HepG2 (cell line): ENCODE data around the gene MYL3. TPM values are rescaled to one million over a fixed set of nuclear protein-coding genes. Genes with fewer than 3 reads are reported as not detected.

Source experiments
- ATAC-seq: fragments of 200-7000 bp; cut with Tn5 transposase; 3 replicates; pipeline ENCODE4 v1.9.1; 2020; ENCODE audit warnings: mild to moderate bottlenecking, moderate library complexity
- BruUV-seq: library from RNA; stranded (reverse); fragments of 400-500 nt; replicated peaks from 2 replicates; lab custom pipeline; 2021; lab: Mats Ljungman, UMichigan
- CTCF ChIA-PET: fragments of 300-600 bp; formaldehyde crosslinking; extraction: SDS; loops from one replicate; lab custom pipeline; 2021; ENCODE audit warnings: low total read pairs, inconsistent platforms, low intra/inter-chr PET ratio; lab: Yijun Ruan, JAX
- POLR2A ChIA-PET: fragments of 350-600 bp; sonication (Branson Sonifier 250); formaldehyde crosslinking; loops from one replicate; lab custom pipeline; 2020; ENCODE audit warnings: antibody characterized with exemption, inconsistent platforms; lab: Yijun Ruan, JAX
- DNase-seq: peaks from one replicate; pipeline ENCODE4 v3.0.0-alpha.2; 2015; ENCODE audit warnings: low spot score
- FAIRE-seq: peaks from 3 replicates; lab custom pipeline; 2011; peaks lifted over from hg19 to GRCh38; lab: Jason Lieb, UNC
- H2AFZ ChIP-seq: one replicate; pipeline ENCODE4 v1.6.1; 2011; ENCODE audit warnings: low read length, inconsistent platforms
- H3K27ac ChIP-seq: fragments of 300-600 bp; 3 replicates; pipeline ENCODE4 v1.8.0; 2011; ENCODE audit warnings: mixed run types, mild to moderate bottlenecking, mixed read lengths, low read length, inconsistent platforms; ENCODE audit not compliant: insufficient read depth; ENCODE audit errors: extremely low read length
- H3K27me3 ChIP-seq, 2 experiments: fragments of 200-600 bp in 1 of 2; 2 replicates in 1 of 2; 3 replicates in 1 of 2; pipeline versions ENCODE4 v1.6.0 to v1.8.0; 2011; ENCODE audit warnings: low read length in 2 of 2, mild to moderate bottlenecking in 2 of 2, moderate library complexity in 2 of 2, inconsistent platforms in 1 of 2; ENCODE audit not compliant: insufficient read depth in 2 of 2, control insufficient read depth in 1 of 2
- H3K36me3 ChIP-seq, 2 experiments: fragments of 200-600 bp in 1 of 2; replicated peaks in 1 of 2; 2 replicates in 1 of 2; 3 replicates in 1 of 2; pipeline versions ENCODE4 v1.5.1 to v1.8.0; 2011; ENCODE audit warnings: low read length in 2 of 2, inconsistent platforms in 1 of 2; ENCODE audit not compliant: insufficient read depth in 2 of 2, control insufficient read depth in 1 of 2
- H3K4me1 ChIP-seq: 2 replicates; pipeline ENCODE4 v1.5.1; 2012; ENCODE audit warnings: low read length, inconsistent platforms; ENCODE audit not compliant: insufficient read depth
- H3K4me2 ChIP-seq: 2 replicates; pipeline ENCODE4 v1.6.0; 2011; ENCODE audit warnings: low read depth, low read length, inconsistent platforms
- H3K4me3 ChIP-seq, 3 experiments: fragments of 200-600 bp in 1 of 3; sonication (generic), shearing (Covaris generic) in 1 of 3; replicated peaks in 1 of 3; 2 replicates each; pipeline ENCODE4 v1.5.1; 2011 to 2016; ENCODE audit warnings: low read length in 3 of 3, inconsistent platforms in 2 of 3, low read depth in 2 of 3, mild to moderate bottlenecking in 2 of 3, control low read depth in 1 of 3, mixed read lengths in 1 of 3; ENCODE audit not compliant: insufficient read depth in 1 of 3
- H3K79me2 ChIP-seq: one replicate; pipeline ENCODE4 v1.6.1; 2011; ENCODE audit warnings: low read length, inconsistent platforms; ENCODE audit not compliant: insufficient read depth
- H3K9ac ChIP-seq: 2 replicates; pipeline ENCODE4 v1.6.0; 2011; ENCODE audit warnings: mild to moderate bottlenecking, low read depth, low read length, inconsistent platforms; ENCODE audit not compliant: insufficient read depth
- H3K9me3 ChIP-seq: 2 replicates; pipeline ENCODE4 v1.5.1; 2012; ENCODE audit warnings: mild to moderate bottlenecking, low read length
- H4K20me1 ChIP-seq: 2 replicates; pipeline ENCODE4 v1.6.0; 2011; ENCODE audit warnings: inconsistent platforms, mild to moderate bottlenecking, low read length, moderate library complexity; ENCODE audit not compliant: insufficient read depth
- HNRNPL ChIP-seq: fragments of 200-400 bp; formaldehyde crosslinking; IDR thresholded peaks from 2 replicates; pipeline ENCODE4 v1.6.1; 2017; ENCODE audit warnings: mild to moderate bottlenecking, low read depth, low read length
- HOXA9 ChIP-seq: sonication (generic); formaldehyde crosslinking; IDR thresholded peaks from 2 replicates; pipeline ENCODE4 v1.8.1; 2022; ENCODE audit warnings: missing genetic modification reagents, mild to moderate bottlenecking, moderate library complexity, borderline replicate concordance
- STAG1 ChIP-seq: sonication (generic); formaldehyde crosslinking; IDR thresholded peaks from 2 replicates; pipeline ENCODE4 v1.4.0; 2020; ENCODE audit warnings: missing genetic modification reagents
- ZBTB1 ChIP-seq: sonication (generic); formaldehyde crosslinking; IDR thresholded peaks from 2 replicates; pipeline ENCODE4 v1.4.0; 2020; ENCODE audit warnings: missing genetic modification reagents, borderline replicate concordance
- ZBTB8A ChIP-seq: sonication (generic); formaldehyde crosslinking; IDR thresholded peaks from 2 replicates; pipeline ENCODE4 v1.4.0; 2020; ENCODE audit warnings: mild to moderate bottlenecking, low read depth, missing genetic modification reagents, borderline replicate concordance
- ZFP41 ChIP-seq: sonication (generic); formaldehyde crosslinking; IDR thresholded peaks from 2 replicates; pipeline ENCODE4 v1.4.0; 2020; ENCODE audit warnings: mild to moderate bottlenecking, missing genetic modification reagents, borderline replicate concordance
- ZKSCAN8 ChIP-seq: IDR thresholded peaks from 2 replicates; pipeline ENCODE4 v1.6.1; 2016; ENCODE audit warnings: borderline replicate concordance, missing genetic modification reagents, missing compliant biosample characterization
- ZNF468 ChIP-seq: sonication (generic); formaldehyde crosslinking; IDR thresholded peaks from 2 replicates; pipeline ENCODE4 v1.8.0; 2022; ENCODE audit warnings: mild to moderate bottlenecking, moderate library complexity, missing genetic modification reagents
- WGBS: methylation state at CpG from one replicate; pipeline ENCODE4 v1.1.6; 2017; ENCODE audit warnings: low lambda C conversion rate; 5-methylcytosine and 5-hydroxymethylcytosine counted together
- in situ Hi-C: cut with HindIII; loops from 2 replicates; pipeline ENCODE4 v1.10.0; 2017; ENCODE audit warnings: low pct_unique_long_range_greater_than_20kb; ENCODE audit not compliant: extremely low pct_ligation_motif_present
- intact Hi-C: fragments of 100-400 bp; cut with micrococcal nuclease; formaldehyde crosslinking; loops from one replicate; pipeline ENCODE4 v1.10.0; 2022; ENCODE audit not compliant: unreplicated experiment
- polyA plus RNA-seq, 8 experiments: library from polyadenylated mRNA; depleted of rRNA in 3 of 8; stranded (reverse) in 7 of 8; unstranded in 1 of 8; fragments of >200 nt; fragmentation: Illumina TruSeq in 4 of 8; extraction: Trizol in 4 of 8; gene quantifications; 2 replicates each; pipeline versions ENCODE4 v1.2.1 to v1.2.3, GENCODE V29; 2011 to 2016; ENCODE audit warnings: low read depth in 4 of 8, missing spikeins in 1 of 8, mixed read lengths in 1 of 8; ENCODE audit not compliant: insufficient read depth in 1 of 8
- total RNA-seq, 5 experiments: library from RNA; depleted of rRNA; stranded (reverse); fragments of >200 nt; fragmentation: Illumina TruSeq; extraction: Trizol; gene quantifications; 2 replicates each; pipeline ENCODE4 v1.2.3, GENCODE V29; 2016; ENCODE audit warnings: low read depth in 1 of 5
- TF ChIP-seq, protein P1 (sequence below): sonication (generic); formaldehyde crosslinking; IDR thresholded peaks from 2 replicates; pipeline ENCODE4 v1.4.0; 2020; ENCODE audit warnings: missing genetic modification reagents
- TF ChIP-seq, protein P2 (sequence below): sonication (generic); formaldehyde crosslinking; conservative IDR thresholded peaks from 2 replicates; pipeline ENCODE4 v1.4.0; 2020; ENCODE audit warnings: mild to moderate bottlenecking, missing genetic modification reagents, moderate library complexity
- TF ChIP-seq, protein P3 (sequence below): IDR thresholded peaks from 2 replicates; pipeline ENCODE4 v1.6.1; 2016; ENCODE audit warnings: low read depth, borderline replicate concordance
- TF ChIP-seq, protein P4 (sequence below): sonication (generic); formaldehyde crosslinking; conservative IDR thresholded peaks from 2 replicates; pipeline ENCODE4 v1.8.1; 2023; ENCODE audit warnings: missing genetic modification reagents

The MYL3 gene
- total and polyA plus RNA-seq, 2 of the 13 experiments (the other 11 are each of a cell fraction or from before 2014, with no cell fraction given): not detected

DNA sequence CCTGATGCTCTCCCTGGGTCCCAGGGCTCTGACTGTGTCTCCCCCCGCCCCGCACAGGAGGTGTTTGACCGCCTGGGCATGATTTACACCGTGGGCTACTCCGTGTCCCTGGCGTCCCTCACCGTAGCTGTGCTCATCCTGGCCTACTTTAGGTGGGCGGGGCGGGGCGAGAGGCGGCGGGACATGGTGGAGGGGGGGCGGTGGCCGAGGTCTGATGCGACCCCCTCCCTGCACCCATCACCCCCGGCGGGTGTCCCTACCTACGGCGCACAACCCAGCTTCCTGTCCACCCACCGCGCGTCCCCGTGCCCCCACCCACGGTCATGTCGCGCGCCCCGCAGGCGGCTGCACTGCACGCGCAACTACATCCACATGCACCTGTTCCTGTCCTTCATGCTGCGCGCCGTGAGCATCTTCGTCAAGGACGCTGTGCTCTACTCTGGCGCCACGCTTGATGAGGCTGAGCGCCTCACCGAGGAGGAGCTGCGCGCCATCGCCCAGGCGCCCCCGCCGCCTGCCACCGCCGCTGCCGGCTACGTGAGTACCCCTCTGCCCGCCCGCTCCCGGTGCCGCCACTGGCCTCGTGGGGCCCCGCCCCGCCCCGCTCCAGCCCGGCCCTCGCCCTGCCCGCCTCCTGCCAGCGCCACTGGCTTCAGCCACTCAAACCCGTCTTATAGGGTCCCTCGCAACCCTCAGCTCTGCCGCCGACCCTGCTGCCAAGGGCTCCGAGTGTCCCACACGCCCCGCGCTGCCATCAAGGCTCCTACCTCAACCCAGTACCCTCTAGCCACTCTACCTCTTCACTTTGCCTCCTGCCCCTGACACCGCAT is 35.3 kb upstream of the MYL3 start:
- H3K4me2 ChIP-seq: no peak overlapping the region
- no peak overlapping the region for H3K9ac ChIP-seq
- no peaks in the 10 kb centered on the region for H3K9me3 ChIP-seq
- H3K27me3 ChIP-seq: peaks cover 6 to 17% of the 10 kb centered on the region in 2 experiments; a peak in 3 of 5 replicates
- no peak overlapping the region for H2AFZ ChIP-seq
- H3K79me2 ChIP-seq: no peaks in the 10 kb centered on the region
- no peak for DNase-seq
- POLR2A ChIA-PET: no interaction called here
- H3K27ac ChIP-seq: no peak overlapping the region
- CTCF ChIA-PET: interaction anchor here (1.1 kb wide), 1 partner anchor 32 kb away, joined by 3 read pairs; no protein-coding TSS in a partner anchor
- BruUV-seq: no TSS peak
- FAIRE-seq: no peak
- 80% methylated on average over 49 of the region's 71 CpGs for WGBS
- H3K4me1 ChIP-seq: no peaks in the 10 kb centered on the region
- no peak for ATAC-seq
- intact Hi-C loops (no loop called here), in situ Hi-C loops (no loop called here)
- H3K36me3 ChIP-seq: no peaks in the 10 kb centered on the region
- no peak overlapping the region for H3K4me3 ChIP-seq
- H4K20me1 ChIP-seq: no peaks in the 10 kb centered on the region
- no peak for TF ChIP-seq STAG1 (CRISPR knock-in tag)
- no peak for TF ChIP-seq ZBTB1 (CRISPR knock-in tag)
- TF ChIP-seq, protein P1, sequence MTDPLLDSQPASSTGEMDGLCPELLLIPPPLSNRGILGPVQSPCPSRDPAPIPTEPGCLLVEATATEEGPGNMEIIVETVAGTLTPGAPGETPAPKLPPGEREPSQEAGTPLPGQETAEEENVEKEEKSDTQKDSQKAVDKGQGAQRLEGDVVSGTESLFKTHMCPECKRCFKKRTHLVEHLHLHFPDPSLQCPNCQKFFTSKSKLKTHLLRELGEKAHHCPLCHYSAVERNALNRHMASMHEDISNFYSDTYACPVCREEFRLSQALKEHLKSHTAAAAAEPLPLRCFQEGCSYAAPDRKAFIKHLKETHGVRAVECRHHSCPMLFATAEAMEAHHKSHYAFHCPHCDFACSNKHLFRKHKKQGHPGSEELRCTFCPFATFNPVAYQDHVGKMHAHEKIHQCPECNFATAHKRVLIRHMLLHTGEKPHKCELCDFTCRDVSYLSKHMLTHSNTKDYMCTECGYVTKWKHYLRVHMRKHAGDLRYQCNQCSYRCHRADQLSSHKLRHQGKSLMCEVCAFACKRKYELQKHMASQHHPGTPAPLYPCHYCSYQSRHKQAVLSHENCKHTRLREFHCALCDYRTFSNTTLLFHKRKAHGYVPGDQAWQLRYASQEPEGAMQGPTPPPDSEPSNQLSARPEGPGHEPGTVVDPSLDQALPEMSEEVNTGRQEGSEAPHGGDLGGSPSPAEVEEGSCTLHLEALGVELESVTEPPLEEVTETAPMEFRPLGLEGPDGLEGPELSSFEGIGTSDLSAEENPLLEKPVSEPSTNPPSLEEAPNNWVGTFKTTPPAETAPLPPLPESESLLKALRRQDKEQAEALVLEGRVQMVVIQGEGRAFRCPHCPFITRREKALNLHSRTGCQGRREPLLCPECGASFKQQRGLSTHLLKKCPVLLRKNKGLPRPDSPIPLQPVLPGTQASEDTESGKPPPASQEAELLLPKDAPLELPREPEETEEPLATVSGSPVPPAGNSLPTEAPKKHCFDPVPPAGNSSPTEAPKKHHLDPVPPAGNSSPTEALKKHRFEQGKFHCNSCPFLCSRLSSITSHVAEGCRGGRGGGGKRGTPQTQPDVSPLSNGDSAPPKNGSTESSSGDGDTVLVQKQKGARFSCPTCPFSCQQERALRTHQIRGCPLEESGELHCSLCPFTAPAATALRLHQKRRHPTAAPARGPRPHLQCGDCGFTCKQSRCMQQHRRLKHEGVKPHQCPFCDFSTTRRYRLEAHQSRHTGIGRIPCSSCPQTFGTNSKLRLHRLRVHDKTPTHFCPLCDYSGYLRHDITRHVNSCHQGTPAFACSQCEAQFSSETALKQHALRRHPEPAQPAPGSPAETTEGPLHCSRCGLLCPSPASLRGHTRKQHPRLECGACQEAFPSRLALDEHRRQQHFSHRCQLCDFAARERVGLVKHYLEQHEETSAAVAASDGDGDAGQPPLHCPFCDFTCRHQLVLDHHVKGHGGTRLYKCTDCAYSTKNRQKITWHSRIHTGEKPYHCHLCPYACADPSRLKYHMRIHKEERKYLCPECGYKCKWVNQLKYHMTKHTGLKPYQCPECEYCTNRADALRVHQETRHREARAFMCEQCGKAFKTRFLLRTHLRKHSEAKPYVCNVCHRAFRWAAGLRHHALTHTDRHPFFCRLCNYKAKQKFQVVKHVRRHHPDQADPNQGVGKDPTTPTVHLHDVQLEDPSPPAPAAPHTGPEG (CRISPR knock-in tag): no peak
- no peak for TF ChIP-seq ZFP41 (CRISPR knock-in tag)
- TF ChIP-seq, protein P2, sequence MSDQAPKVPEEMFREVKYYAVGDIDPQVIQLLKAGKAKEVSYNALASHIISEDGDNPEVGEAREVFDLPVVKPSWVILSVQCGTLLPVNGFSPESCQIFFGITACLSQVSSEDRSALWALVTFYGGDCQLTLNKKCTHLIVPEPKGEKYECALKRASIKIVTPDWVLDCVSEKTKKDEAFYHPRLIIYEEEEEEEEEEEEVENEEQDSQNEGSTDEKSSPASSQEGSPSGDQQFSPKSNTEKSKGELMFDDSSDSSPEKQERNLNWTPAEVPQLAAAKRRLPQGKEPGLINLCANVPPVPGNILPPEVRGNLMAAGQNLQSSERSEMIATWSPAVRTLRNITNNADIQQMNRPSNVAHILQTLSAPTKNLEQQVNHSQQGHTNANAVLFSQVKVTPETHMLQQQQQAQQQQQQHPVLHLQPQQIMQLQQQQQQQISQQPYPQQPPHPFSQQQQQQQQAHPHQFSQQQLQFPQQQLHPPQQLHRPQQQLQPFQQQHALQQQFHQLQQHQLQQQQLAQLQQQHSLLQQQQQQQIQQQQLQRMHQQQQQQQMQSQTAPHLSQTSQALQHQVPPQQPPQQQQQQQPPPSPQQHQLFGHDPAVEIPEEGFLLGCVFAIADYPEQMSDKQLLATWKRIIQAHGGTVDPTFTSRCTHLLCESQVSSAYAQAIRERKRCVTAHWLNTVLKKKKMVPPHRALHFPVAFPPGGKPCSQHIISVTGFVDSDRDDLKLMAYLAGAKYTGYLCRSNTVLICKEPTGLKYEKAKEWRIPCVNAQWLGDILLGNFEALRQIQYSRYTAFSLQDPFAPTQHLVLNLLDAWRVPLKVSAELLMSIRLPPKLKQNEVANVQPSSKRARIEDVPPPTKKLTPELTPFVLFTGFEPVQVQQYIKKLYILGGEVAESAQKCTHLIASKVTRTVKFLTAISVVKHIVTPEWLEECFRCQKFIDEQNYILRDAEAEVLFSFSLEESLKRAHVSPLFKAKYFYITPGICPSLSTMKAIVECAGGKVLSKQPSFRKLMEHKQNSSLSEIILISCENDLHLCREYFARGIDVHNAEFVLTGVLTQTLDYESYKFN (CRISPR knock-in tag): no peak
- no peak for TF ChIP-seq ZBTB8A (CRISPR knock-in tag)
- TF ChIP-seq, protein P3, sequence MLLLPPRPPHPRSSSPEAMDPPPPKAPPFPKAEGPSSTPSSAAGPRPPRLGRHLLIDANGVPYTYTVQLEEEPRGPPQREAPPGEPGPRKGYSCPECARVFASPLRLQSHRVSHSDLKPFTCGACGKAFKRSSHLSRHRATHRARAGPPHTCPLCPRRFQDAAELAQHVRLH (CRISPR knock-in tag): no peak
- no peak for TF ChIP-seq ZNF468 (CRISPR knock-in tag)
- TF ChIP-seq, protein P4, sequence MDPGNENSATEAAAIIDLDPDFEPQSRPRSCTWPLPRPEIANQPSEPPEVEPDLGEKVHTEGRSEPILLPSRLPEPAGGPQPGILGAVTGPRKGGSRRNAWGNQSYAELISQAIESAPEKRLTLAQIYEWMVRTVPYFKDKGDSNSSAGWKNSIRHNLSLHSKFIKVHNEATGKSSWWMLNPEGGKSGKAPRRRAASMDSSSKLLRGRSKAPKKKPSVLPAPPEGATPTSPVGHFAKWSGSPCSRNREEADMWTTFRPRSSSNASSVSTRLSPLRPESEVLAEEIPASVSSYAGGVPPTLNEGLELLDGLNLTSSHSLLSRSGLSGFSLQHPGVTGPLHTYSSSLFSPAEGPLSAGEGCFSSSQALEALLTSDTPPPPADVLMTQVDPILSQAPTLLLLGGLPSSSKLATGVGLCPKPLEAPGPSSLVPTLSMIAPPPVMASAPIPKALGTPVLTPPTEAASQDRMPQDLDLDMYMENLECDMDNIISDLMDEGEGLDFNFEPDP (CRISPR knock-in tag): no peak
- TF ChIP-seq HOXA9 (CRISPR knock-in tag): no peak
- no peak for TF ChIP-seq ZKSCAN8 (CRISPR knock-in tag)
- no peak for TF ChIP-seq HNRNPL
